Muscle of leg (tissue), 16 donors: ENCODE data around the gene PSMC3. TPM values are rescaled to one million over a fixed set of nuclear protein-coding genes. Genes with fewer than 3 reads are reported as not detected.
A peak's percentile ranks its signal among the peaks of the same experiment; 100 is the strongest.

Experiments used
- DNase-seq: peaks from one replicate; pipeline ENCODE4 v3.0.0; 2013
- H3K27ac ChIP-seq: one replicate; pipeline ENCODE4 v1.5.1; 2013; ENCODE audit warnings: mild to moderate bottlenecking, low read length, control low read depth
- H3K27me3 ChIP-seq: one replicate; pipeline ENCODE4 v1.6.1; 2013; ENCODE audit warnings: low read length; ENCODE audit not compliant: control insufficient read depth, insufficient read depth
- H3K36me3 ChIP-seq: one replicate; pipeline ENCODE4 v1.6.1; 2013; ENCODE audit warnings: low read length; ENCODE audit not compliant: control insufficient read depth, insufficient read depth
- H3K4me1 ChIP-seq: one replicate; pipeline ENCODE4 v1.6.1; 2013; ENCODE audit warnings: low read length; ENCODE audit not compliant: control insufficient read depth, insufficient read depth
- H3K4me3 ChIP-seq: one replicate; pipeline ENCODE4 v1.5.1; 2013; ENCODE audit warnings: low read length, control low read depth
- H3K9me3 ChIP-seq: replicated peaks from 2 replicates; pipeline ENCODE4 v1.6.1; 2013; ENCODE audit warnings: low read depth, low read length; ENCODE audit not compliant: control insufficient read depth
- whole genome bisulfite sequencing: methylation state at CpG from one replicate; pipeline ENCODE4 v1.1.5; 2013; ENCODE audit warnings: missing lambda C conversion rate; ENCODE audit not compliant: insufficient coverage; 5-methylcytosine and 5-hydroxymethylcytosine counted together
- long read RNA-seq, 11 donors: transcript quantifications; one replicate each; lab custom pipeline, GENCODE V29; 2026
- polyA plus RNA-seq, 8 donors: library from polyadenylated mRNA; unstranded; fragments of 120-200 nt; gene quantifications; one replicate each; pipeline versions ENCODE4 v1.2.1 to v1.2.3, GENCODE V29; 2013; ENCODE audit warnings: inconsistent platforms in 1 of 8, low replicate concordance in 1 of 8; ENCODE audit not compliant: insufficient read length in 8 of 8, insufficient read depth in 1 of 8
- total RNA-seq: library from RNA; stranded (reverse); fragments of 120-200 nt; gene quantifications from one replicate; pipeline ENCODE4 v1.2.4, GENCODE V29; 2013

The PSMC3 gene
- total RNA-seq (99.1 TPM), polyA plus RNA-seq (100 to 1,000 TPM; 125 to 159 (median 136) TPM)
- long read RNA-seq, donor 1, transcript PSMC3-212 (12 exons, 1,373 nt) = major isoform, 24 of 37 reads
- long read RNA-seq, donor 1, partial matches to known transcripts = 13 of 37 reads
- long read RNA-seq, donor 1, other reads (novel, unspliced or antisense) = 0 of 37 reads
- long read RNA-seq, donor 2, transcript PSMC3-212 (12 exons, 1,373 nt) = major isoform, 5 of 5 reads
- long read RNA-seq, donor 2, partial matches to known transcripts = 0 of 5 reads
- long read RNA-seq, donor 2, other reads (novel, unspliced or antisense) = 0 of 5 reads
- long read RNA-seq, donor 3, transcript PSMC3-212 (12 exons, 1,373 nt) = major isoform, 54 of 81 reads
- long read RNA-seq, donor 3, partial matches to known transcripts = 25 of 81 reads
- long read RNA-seq, donor 3, other reads (novel, unspliced or antisense) = 0 of 81 reads
- long read RNA-seq, donor 4, transcript PSMC3-212 (12 exons, 1,373 nt) = major isoform, 20 of 32 reads
- long read RNA-seq, donor 4, partial matches to known transcripts = 11 of 32 reads
- long read RNA-seq, donor 4, other reads (novel, unspliced or antisense) = 0 of 32 reads
- long read RNA-seq, donor 5, transcript PSMC3-212 (12 exons, 1,373 nt) = major isoform, 72 of 165 reads
- long read RNA-seq, donor 5, partial matches to known transcripts = 90 of 165 reads
- long read RNA-seq, donor 5, other reads (novel, unspliced or antisense) = 0 of 165 reads
- long read RNA-seq, donor 6, transcript PSMC3-212 (12 exons, 1,373 nt) = major isoform, 60 of 118 reads
- long read RNA-seq, donor 6, partial matches to known transcripts = 57 of 118 reads
- long read RNA-seq, donor 6, other reads (novel, unspliced or antisense) = 0 of 118 reads
- long read RNA-seq, donor 7, transcript PSMC3-212 (12 exons, 1,373 nt) = major isoform, 43 of 96 reads
- long read RNA-seq, donor 7, partial matches to known transcripts = 48 of 96 reads
- long read RNA-seq, donor 7, other reads (novel, unspliced or antisense) = 0 of 96 reads
- long read RNA-seq, donor 8, transcript PSMC3-212 (12 exons, 1,373 nt) = major isoform, 23 of 33 reads
- long read RNA-seq, donor 8, partial matches to known transcripts = 8 of 33 reads
- long read RNA-seq, donor 8, other reads (novel, unspliced or antisense) = 0 of 33 reads
- long read RNA-seq, donor 9, transcript PSMC3-212 (12 exons, 1,373 nt) = major isoform, 24 of 41 reads
- long read RNA-seq, donor 9, partial matches to known transcripts = 15 of 41 reads
- long read RNA-seq, donor 9, other reads (novel, unspliced or antisense) = 0 of 41 reads
- long read RNA-seq, donor 10, transcript PSMC3-212 (12 exons, 1,373 nt) = major isoform, 49 of 49 reads
- long read RNA-seq, donor 10, partial matches to known transcripts = 0 of 49 reads
- long read RNA-seq, donor 10, other reads (novel, unspliced or antisense) = 0 of 49 reads
- long read RNA-seq, donor 11, transcript PSMC3-212 (12 exons, 1,373 nt) = major isoform, 17 of 33 reads
- long read RNA-seq, donor 11, partial matches to known transcripts = 14 of 33 reads
- long read RNA-seq, donor 11, other reads (novel, unspliced or antisense) = 0 of 33 reads

- Histone ChIP-seq H3K4me3 (peak within 1 kb of the TSS; percentile 100), H3K27ac (peak within 1 kb of the TSS; percentile 93), H3K4me1 (peaks cover 16% of the 10 kb centered on the region), H3K36me3 (peaks cover 40% of the 10 kb centered on the region), H3K9me3 (no peaks in the 10 kb centered on the region), H3K27me3 (no peaks in the 10 kb centered on the region)
- 1% methylated on average over 46 of the region's 62 CpGs for WGBS
- DNase-seq = peak; percentile 99
Observed at GRCh38 chr11:47426062-47426956, at the start of gene PSMC3. PSMC3 (minus strand) TSS chr11:47426439; CDS start chr11:47426279, 160 bp downstream.

- no peak for DNase-seq
- Histone ChIP-seq H3K9me3 (no peaks in the 10 kb centered on the region), H3K4me3 (no peak overlapping the region), H3K27ac (no peak overlapping the region), H3K27me3 (no peaks in the 10 kb centered on the region), H3K36me3 (peaks cover 82% of the 10 kb centered on the region), H3K4me1 (peaks cover 13% of the 10 kb centered on the region)
- WGBS = 85% methylated on average over 4 of the region's 4 CpGs
Observed at GRCh38 chr11:47470671-47471070, 44.4 kb upstream of the PSMC3 start.

- DNase-seq = peak; percentile 37
- Histone ChIP-seq H3K36me3 (peaks cover 74% of the 10 kb centered on the region), H3K27ac (no peak overlapping the region), H3K4me3 (no peak overlapping the region), H3K4me1 (peaks cover 13% of the 10 kb centered on the region), H3K9me3 (no peaks in the 10 kb centered on the region), H3K27me3 (no peaks in the 10 kb centered on the region)
- WGBS = 86% methylated on average over 2 of the region's 7 CpGs
Observed at GRCh38 chr11:47469361-47470179, 43.3 kb upstream of the PSMC3 start.

- Histone ChIP-seq H3K27ac (no peak overlapping the region), H3K9me3 (no peaks in the 10 kb centered on the region), H3K27me3 (no peaks in the 10 kb centered on the region), H3K4me3 (no peak overlapping the region), H3K4me1 (peaks cover 13% of the 10 kb centered on the region), H3K36me3 (peaks cover 71% of the 10 kb centered on the region)
- DNase-seq = no peak
- 100% methylated on average over 1 of the region's 8 CpGs for WGBS
Observed at GRCh38 chr11:47468598-47469214, 42.5 kb upstream of the PSMC3 start.

- Histone ChIP-seq H3K27me3 (no peaks in the 10 kb centered on the region), H3K9me3 (no peaks in the 10 kb centered on the region), H3K36me3 (peaks cover 60% of the 10 kb centered on the region), H3K4me1 (peaks cover 13% of the 10 kb centered on the region), H3K27ac (peak overlapping the region; percentile 69), H3K4me3 (no peak overlapping the region)
- 91% methylated on average over 4 of the region's 7 CpGs for WGBS
- no peak for DNase-seq
Observed at GRCh38 chr11:47467357-47467756, 41.1 kb upstream of the PSMC3 start.

- Histone ChIP-seq H3K36me3 (peaks cover 55% of the 10 kb centered on the region), H3K9me3 (no peaks in the 10 kb centered on the region), H3K27me3 (no peaks in the 10 kb centered on the region), H3K27ac (peak overlapping the region; percentile 69), H3K4me1 (peaks cover 13% of the 10 kb centered on the region), H3K4me3 (no peak overlapping the region)
- 0% methylated on average over 1 of the region's 4 CpGs for WGBS
- DNase-seq = peak; percentile 63
Observed at GRCh38 chr11:47466701-47467250, 40.5 kb upstream of the PSMC3 start.

- Histone ChIP-seq H3K4me3 (no peak overlapping the region), H3K36me3 (peaks cover 52% of the 10 kb centered on the region), H3K27ac (peak overlapping the region; percentile 69), H3K4me1 (peaks cover 13% of the 10 kb centered on the region), H3K9me3 (no peaks in the 10 kb centered on the region), H3K27me3 (no peaks in the 10 kb centered on the region)
- no peak for DNase-seq
- no CpG with 5 or more reads among the region's 5 CpGs for WGBS
Observed at GRCh38 chr11:47466201-47466600, 40.0 kb upstream of the PSMC3 start.

GRCh38 chr11:47464483-47464882 is 38.2 kb upstream of the PSMC3 start:
- H3K36me3 ChIP-seq = peaks cover 37% of the 10 kb centered on the region
- DNase-seq = no peak
- 73% methylated on average over 2 of the region's 5 CpGs for WGBS
- peaks cover 13% of the 10 kb centered on the region for H3K4me1 ChIP-seq
- H3K9me3 ChIP-seq = no peaks in the 10 kb centered on the region
- no peak overlapping the region for H3K4me3 ChIP-seq
- H3K27me3 ChIP-seq = no peaks in the 10 kb centered on the region
- H3K27ac ChIP-seq = no peak overlapping the region
